ENCODE results near the gene SFXN3. TPM values are rescaled to one million over a fixed set of nuclear protein-coding genes. Genes with fewer than 3 reads are reported as not detected.

SFXN3 gene
- total and polyA plus RNA-seq, 2 of the 8 experiments (the other 6 are each of a cell fraction or from before 2014, with no cell fraction given): 2.6 to 2.8 TPM

GRCh38 chr10:101069441-101069840 is 38.4 kb downstream of the SFXN3 start (continued):
- no peak for TF ChIP-seq JUN (IDR thresholded peaks at IDR 0.05; ENCODE audit: low read depth, low read length)
- no peak for TF ChIP-seq HDAC2 (IDR thresholded peaks at IDR 0.05; ENCODE audit: borderline replicate concordance in 1 of 2, low read depth in 2 of 2, low read length in 2 of 2)
- TF ChIP-seq SP1 (IDR thresholded peaks at IDR 0.05; ENCODE audit: low read depth, low read length): no peak
- TF ChIP-seq NRF1 (IDR thresholded peaks at IDR 0.05; ENCODE audit: low read depth, low read length): no peak
- TF ChIP-seq SP2 (IDR thresholded peaks at IDR 0.05; ENCODE audit: low read length): no peak

All from H1 (cell line).